Measurements from ENCODE around the gene TRAPPC5.

Gene TRAPPC5

DNA sequence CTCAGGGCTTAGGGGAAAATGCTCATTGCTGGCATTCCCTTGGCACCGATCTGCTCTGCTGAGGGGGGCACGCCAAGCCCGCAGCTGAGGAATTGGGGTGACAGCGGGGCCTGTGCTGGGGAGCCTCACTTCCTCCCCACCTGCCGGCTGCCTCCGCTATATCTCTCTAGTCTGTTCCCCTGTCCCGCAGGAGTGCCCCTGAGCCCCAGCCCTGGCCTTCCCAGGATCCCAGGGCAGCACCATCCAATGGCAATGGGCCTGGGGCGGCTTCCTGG is 34.3 kb upstream of the TRAPPC5 start:
- no peak for DNase-seq

GRCh38 chr19:7647156-7647555 is 33.5 kb upstream of the TRAPPC5 start:
- no peak for DNase-seq

DNA sequence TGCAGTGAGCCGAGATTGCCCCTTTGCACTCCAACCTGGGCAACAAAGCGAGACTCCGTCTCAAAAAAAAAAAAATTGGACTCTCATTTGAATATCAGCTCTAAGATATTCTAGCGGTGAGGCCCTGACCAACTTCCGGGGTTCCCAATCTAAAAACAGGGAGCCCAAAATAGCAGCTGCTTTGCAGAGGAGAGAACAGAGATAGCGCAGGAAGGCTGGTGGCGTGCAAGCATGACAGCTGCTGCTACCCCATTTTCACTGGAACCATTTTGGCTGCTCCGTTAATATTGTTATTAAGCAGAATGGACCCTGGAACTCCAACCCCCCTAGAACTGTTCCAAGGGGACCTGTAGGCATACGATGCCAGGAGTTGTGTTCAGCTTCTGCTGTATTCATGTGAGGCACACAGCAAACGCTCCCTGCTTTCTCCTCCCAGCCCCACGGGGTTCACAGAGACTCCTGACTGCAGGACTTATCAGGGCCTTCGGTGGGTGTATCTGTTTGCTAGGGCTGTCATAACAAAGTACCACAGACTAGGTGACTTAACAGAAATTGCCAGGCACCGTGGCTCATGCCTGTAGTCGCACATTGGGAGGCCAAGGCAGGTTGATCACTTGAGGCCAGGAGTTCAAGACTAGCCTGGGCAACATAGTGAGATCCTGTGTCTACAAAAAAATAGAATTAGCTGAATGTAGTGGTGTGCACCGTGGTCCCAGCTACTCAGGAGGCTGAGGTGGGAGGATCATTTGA is 32.2 kb upstream of the TRAPPC5 start:
- DNase-seq = no peak

GRCh38 chr19:7650148-7650547 is 30.5 kb upstream of the TRAPPC5 start:
- no peak for DNase-seq

DNA sequence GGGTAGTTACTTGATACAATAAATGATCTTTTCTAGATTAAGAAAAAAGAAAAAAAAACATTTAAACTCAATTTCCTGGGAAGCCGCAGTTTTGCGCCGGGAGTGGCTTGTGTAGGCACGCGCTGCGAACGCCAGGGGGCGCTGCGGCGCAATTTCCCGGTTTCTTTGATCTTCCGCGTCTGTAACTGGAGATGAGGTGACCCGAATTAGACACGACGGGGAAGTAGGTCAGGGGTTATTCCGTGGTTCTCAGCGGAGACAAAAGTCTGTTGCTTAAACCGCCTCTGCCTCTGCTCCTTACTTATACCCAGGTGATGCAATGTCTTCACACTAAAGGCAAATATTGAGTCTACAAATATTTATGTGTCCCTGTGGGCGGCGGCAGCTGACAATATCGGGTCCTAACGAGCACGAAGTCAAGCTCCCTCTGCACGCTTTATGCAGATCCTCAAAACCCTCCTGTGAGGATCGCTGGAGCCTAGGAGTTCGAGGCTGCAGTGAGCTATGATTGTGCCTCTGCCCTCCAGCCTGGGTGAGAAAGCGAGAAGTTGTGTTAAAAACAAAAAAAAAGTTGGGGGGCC is 28.5 kb upstream of the TRAPPC5 start:
- peak; percentile 76 for DNase-seq

DNA sequence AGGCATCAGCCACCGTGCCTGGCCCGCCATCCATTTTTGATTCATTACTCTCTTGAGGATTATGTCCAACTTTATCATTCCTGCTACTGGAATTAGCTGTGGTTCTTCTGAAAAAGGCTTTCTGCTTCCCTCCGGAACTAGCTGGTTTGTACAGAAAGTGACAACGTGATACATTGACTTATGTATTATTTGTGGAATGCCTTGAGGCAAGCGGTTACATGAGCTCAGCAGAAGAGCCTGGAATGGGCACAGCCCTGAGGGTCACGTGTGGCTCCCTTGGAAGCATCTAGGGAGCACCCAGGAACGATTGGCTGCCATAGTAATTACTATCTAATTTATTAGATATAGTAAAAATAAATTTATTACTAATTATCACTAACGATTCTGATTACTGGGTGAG is 26.2 kb upstream of the TRAPPC5 start:
- no peak for DNase-seq

- DNase-seq = no peak
Measured at GRCh38 chr19:7655581-7655980, 25.1 kb upstream of the TRAPPC5 start.

DNA sequence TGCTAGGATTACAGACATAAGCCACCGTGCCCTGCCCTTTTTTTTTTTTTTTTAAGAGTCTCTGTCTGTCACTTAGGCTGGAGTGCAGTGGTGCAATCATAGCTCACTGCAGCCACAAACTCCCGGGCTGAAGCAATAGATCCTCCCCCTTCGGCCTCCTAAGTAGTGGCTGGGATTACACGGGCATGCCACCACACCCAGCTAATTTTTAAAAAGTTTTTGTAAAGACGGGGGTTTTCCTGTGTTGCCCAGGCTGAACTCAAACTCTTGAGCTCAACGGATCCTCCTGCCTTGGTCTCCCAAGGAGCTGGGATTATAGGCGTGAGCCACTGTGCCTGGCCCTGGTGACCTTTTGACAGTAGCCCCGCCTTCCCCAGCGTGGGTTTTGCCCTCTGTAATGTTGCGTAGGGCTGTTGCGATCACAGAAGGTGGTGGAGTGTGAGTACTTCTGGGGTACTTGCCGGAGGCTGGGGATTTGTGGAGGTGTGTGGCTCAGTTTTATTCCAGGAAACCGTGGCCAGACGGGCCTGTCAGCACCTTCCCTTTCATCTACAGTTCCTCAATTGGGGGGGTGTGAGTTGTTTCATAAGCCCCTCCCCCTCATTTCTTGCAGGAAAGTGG is 23.4 kb upstream of the TRAPPC5 start:
- no peak for DNase-seq

DNA sequence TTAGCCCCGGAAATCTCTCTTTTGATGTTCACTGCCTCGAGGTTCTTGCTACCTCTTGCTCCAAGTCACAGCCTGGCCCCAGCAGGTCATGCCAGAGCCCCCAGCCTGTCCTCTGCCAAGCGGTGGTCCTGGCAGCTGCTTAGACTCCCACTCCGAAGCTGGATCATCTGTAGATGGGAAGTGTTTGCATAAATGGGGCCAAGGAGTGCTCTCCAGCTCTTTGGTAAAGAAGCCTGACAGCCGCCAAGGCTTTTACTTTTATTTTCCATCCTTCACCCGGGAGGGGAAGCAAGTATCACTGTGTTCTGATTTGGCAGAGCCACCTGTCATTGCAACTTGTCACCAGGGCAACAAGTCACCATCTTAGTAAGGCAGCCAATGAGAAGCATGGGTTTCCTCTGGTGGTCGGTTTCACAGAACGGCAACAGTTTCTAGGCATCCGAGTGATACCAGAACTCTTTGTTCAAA is 22.4 kb upstream of the TRAPPC5 start:
- peak; percentile 23 for DNase-seq

GRCh38 chr19:7661744-7662538 is 18.7 kb upstream of the TRAPPC5 start:
- DNase-seq = no peak

GRCh38 chr19:7662657-7663056 is 18.0 kb upstream of the TRAPPC5 start:
- DNase-seq = no peak

DNA sequence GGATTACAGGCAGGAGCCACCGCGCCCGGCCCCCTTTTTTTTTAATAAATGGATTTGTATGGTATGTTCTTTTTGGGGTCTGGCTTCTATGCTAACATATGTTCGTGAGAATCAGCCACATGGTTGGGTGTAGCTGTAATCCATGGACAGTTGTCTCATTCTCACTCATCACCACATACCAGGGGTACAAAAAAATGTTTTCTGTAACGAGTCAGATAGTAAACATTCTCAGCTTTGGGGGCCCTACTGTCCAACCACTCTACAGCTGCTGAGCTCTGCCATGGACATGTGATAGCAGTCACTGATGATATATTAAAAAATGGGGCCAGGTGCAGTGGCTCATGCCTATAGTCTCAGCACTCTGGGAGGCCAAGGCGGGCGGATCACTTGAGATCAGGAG is 16.9 kb upstream of the TRAPPC5 start:
- no peak for DNase-seq

GRCh38 chr19:7665076-7665475 is 15.6 kb upstream of the TRAPPC5 start:
- no peak for DNase-seq

DNA sequence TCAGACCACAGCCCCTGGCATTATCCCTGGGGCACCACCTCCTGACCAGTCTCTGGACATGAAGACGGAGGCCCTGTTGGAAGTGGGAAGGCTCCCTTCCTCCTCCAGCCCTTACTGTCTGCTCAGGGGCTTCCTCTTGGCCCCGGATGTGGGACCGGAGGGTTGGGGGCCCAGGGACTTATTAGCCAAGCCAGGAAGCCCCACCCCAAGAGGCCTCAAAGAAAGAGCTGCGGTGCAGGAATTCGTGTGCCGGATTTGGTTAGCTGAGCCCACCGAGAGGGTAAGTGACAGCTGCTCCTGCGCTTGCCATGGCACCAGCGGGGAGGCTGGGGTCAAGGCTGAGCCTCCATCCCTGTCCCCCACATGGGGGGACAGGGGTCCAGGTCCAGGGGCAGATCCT is 11.8 kb upstream of the TRAPPC5 start, which contains the start of gene RETN:
Gene RETN (plus strand): TSS at position 208 of the 400 bp plus-strand sequence. CDS start 278 bp downstream, outside the sequence.
- no peak for DNase-seq

GRCh38 chr19:7669641-7670040 is 11.0 kb upstream of the TRAPPC5 start:
- no peak for DNase-seq

- DNase-seq = no peak
Measured at GRCh38 chr19:7670150-7670783, 10.4 kb upstream of the TRAPPC5 start.

DNA sequence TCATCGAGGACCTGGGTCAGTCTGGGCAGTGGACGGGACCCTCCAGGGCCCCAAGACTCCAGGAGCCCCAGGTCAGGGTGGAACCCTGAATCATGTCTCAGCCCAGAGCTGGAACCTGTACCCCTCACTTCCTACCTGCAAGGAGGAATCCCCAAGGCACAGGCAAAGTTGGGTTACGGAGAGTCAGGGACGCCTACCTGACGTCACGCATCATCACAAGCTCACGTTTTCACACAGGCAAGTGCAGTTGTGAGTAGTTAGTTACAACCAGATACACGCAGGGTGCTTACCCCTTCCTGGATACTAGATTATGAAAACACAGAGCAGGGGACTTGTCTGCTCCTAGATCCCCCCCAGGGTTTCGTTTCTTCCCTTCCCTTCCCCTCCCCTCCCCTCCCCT is 9.8 kb upstream of the TRAPPC5 start:
- DNase-seq = no peak

DNA sequence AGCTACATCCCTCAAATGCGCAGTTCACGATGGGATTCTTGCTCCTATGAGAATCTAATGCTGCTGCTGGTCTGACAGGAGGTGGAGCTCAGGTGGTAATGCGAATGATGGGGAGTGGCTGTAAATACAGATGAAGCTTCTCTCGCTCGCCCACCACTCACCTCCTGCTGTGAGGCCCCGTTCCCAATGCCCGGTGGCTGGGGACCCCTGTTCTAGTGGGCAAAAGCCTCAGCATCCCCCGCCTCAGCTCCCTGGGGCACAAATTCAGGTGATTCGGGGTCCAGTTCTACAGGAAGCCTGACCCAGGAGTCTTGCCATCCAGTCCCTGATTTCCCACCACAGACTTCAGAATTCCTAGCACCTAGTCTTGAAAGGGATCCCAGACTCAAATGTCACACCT is 8.1 kb upstream of the TRAPPC5 start:
- no peak for DNase-seq

GRCh38 chr19:7674010-7675005 is 6.3 kb upstream of the TRAPPC5 start:
- no peak for DNase-seq

- no peak for DNase-seq
Measured at GRCh38 chr19:7676376-7676775, 4.3 kb upstream of the TRAPPC5 start.

GRCh38 chr19:7676854-7677253 is 3.8 kb upstream of the TRAPPC5 start, which contains the start of gene MCEMP1:
Gene MCEMP1 (plus strand): TSS chr19:7677090. CDS start chr19:7677121, 31 bp downstream.
- no peak for DNase-seq

Data from midbrain (tissue), 1 donor.